ENCODE measurements around the gene OR52R1.
"Not testable (repeated sequence)": the region's sequence is repeated elsewhere in the genome, so short reads cannot be mapped to it uniquely, and the experiment has no call there.

Gene OR52R1

DNA sequence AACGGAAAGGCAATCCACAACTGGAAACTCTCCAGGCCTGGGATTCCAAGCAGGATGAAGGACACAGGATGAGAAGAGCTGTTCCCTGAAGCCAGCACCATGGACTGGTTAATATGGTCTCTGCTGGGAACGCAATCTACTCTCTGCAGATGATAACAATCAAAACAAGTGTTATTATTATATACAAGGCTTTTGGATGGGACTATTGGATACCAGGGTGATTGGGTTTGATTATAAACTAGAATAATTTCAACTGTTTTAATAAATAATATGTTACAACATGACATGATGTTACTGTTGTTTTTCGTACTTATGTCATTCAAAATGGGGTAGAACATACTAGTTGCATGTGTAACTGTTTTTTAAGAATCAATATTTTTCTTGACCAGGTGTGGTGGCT is at the start of gene OR52R1:
TSS of gene OR52R1 (minus strand) at position 101 of the 400 bp plus-strand sequence. CDS start at position 101, 0 bp downstream.
- no peak for DNase-seq

- no peak for DNase-seq
These were observed 46.9 kb upstream of the OR52R1 start for GRCh38 chr11:4851033-4851432.

DNA sequence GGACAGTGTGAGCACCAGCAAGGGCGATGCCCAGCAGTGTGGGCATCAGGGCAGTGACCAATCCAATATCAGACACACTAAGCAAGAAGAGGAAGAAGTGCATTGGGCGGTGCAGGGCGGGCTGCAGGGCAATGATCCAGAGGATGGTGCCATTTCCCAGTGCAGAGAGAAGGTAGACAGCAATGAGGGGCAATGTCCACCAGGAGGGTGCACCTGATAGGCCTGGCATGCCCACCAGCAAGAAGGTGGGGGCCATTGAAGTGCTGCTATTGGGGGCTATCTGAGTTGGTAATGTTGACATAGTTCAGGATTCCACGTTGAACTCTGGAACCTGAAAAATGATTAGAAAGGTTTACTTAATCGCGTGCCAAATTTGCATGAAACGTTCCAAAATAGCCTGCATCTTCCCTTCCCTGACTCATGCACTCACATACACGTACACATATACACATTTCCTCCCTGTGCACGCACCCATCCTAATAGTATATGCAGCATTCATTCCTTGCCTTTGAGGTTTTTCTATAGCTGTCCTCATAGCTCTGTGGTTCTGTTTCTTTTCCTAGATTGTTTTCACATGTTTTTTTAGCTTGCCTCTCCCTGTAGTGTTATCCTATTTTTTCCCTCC is 44.8 kb upstream of the OR52R1 start, which contains the start of gene OR51S1:
TSS of gene OR51S1 (minus strand) at position 301 of the 625 bp plus-strand sequence. CDS start at position 301, 0 bp downstream.
- DNase-seq = no peak

DNA sequence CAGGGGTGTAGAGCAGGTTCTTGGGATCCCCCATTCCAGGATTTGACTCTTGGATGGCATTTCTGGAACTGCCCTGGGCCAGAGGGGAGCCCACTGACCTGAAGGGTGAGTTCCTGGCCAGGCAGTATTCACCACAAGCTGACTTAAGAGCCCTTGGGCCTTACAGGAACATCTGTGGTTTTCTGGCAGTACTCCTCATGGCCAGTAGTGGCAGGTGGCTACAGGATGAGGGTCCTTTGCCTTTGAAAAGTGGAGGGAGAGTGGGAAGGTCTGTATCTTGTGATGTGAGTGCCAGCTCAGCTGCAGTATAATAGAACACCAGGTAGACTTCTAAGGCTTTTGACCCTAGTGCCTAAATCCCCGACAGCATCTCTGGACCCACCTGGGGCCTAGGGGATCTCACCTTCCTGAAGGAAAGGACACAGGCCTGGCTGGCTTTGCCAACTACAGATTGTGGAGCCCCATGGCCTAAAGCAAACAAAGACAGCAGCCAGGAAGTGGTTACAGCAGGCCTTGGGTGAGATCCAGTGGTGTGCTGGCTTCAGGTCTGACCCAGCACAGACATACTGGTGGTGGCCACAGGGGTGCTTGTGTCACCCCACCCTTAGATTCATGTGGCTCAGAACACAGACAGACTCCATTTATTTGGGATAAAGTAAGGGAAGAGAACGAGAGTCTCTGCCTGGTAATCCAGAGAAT is 35.8 kb upstream of the OR52R1 start:
- DNase-seq = no peak

DNA sequence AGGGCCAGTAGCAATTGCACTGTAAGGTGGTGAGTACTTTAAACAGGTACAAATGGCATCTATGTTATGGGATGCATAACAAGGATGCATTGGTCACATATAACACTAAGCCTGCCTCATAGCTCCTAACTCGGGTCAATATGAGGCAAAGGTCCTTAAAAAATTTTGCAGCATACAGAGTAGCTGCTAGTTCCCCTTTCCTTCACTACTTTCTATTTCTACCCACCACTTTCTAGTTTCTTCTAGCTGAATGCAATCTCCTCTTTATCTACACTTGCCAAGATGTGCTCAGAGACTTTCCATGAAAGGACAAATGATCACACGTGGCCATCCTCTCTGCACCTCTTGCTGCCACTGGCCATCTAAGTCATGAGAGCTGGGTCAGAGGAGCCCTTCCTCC is 26.7 kb upstream of the OR52R1 start:
- DNase-seq = no peak

DNA sequence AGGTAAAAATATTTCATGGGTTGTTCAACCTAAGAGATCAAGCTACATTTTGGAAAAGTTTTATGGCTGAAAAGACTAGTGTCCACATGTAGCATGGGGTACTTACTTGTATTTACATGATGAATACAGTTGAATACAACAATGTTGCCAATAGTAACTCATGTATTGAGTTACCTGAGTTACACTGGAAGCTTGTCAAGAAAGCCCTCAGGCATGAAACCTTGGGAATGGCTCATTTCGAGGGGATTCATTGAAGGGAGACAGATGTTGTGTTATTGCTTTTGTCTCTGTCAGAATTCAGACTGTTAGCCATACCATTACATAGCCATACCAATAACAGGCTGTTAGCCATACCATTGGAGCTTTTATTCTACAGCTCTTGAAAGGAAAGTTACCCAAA is 26.2 kb upstream of the OR52R1 start:
- no peak for DNase-seq

DNA sequence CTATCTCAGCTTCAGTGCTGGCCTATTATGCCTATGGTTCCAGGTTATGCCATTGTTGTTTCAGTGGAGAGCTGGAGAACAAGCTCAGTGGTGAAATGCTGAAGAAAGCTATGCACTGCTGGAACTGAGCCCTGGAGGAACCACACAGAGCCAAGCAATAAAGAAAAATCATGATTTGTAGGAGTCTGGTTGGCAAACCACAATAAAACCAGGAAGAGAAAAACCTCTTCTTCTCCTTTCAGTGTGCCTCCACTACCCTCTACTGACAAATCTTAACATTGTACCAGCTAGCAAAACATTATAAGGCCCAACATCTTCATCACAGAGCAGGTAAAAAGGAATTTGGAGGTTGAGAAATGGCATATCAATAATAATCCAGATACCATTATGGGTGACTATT is 22.2 kb upstream of the OR52R1 start:
- DNase-seq = no peak

DNA sequence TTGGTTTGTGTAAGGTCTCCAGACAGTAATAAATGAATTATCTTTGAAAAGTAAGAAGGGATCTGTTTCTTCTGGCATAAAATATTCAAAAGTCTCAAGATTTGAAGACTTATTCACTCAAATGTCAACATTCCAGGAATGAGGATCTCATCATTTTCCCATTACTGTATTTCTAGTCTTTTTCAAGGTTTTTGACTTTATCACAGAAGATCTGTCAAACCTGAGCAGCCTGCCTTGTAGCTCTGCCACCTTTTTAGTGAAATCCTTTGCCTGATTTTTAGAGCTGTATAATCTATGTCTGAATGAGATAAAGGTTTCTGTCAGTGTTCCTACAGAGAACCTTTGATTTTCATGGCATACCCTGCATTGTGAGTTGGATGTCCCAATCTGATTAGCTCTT is 21.0 kb upstream of the OR52R1 start:
- DNase-seq = no peak

DNA sequence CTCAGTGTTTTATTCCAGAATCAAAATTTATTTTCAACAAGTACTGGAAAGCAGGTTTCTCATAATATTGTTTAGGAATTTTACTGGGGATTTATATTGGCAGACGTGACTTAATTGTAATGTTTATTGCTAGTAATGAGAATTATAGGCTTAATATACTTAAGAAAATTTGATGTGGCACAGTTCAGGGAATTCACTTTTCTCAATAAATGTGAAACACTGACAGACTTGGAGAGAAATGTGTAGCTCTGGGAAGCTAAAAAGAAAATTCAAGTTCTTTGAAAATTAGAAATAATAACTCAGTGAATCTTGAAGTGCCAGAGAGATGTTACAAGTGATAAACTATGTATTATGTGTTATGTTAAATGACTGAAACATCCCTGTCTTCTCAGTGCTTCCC is 16.8 kb upstream of the OR52R1 start, which contains the start of gene OR51F2:
TSS of gene OR51F2 (plus strand) at position 301 of the 400 bp plus-strand sequence. CDS start 101 bp downstream, outside the sequence.
- DNase-seq = no peak

GRCh38 chr11:4809246-4809645 is 5.1 kb upstream of the OR52R1 start:
- no peak for DNase-seq

GRCh38 chr11:4808476-4808875 is 4.3 kb upstream of the OR52R1 start:
- no peak for DNase-seq

GRCh38 chr11:4801316-4801715 is 2.9 kb downstream of the OR52R1 start:
- DNase-seq = not testable (repeated sequence)

DNA sequence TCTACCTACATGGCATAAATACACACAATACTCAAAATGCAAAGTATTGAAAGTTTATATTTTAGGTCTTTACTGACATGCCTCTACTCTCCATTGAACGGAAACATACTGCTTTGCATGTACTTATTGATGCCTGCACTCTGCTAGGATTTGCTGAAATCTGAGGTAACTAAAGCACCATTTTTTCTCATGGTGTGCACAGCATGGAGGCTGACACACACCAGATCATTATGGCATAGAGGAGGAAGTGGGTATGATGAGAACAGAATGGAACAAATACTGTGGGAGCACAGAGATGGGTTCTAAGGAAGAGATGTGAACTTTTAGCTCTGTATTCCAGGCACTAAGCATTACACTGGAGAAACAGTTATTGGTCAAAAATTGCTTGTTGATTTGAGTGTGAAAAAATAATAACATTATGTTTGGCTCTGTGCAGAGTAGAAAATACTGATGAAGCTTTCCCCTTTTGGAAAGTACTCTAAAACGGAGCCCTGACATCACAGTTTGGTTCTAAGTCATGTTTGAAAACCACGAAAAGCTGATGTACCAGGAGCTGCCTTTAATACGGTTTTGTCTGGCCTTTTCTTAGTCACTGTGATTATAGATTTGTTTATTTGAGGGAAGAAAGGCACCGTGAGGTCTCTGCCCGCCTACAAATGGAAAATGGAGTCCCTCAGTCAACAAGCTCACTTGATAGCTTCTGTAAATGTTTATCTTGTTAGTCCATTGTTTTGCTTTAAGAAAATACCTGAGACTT is 5.6 kb downstream of the OR52R1 start:
- DNase-seq = no peak

GRCh38 chr11:4797206-4797605 is 7.0 kb downstream of the OR52R1 start:
- no peak for DNase-seq

DNA sequence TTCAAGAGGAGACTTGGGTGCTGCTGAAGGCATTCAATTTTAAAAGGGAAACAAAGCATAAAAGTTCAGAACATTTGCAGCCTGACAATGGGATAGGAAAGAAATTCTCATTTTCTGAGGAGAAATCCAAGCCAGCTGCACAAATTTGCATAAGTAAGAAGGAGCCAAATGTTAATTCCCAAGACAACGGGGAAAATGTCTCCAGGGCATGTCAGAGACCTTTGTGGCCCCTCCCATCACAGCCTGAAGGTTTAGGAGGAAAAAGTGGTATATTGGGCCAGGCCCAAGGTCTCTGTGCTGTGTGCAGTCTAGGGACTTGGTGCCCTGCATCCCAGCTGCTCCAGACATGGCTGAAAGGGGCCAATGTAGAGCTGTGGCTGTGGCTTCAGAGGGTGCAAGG is 21.7 kb downstream of the OR52R1 start:
- DNase-seq = no peak

- no peak for DNase-seq
These were observed 34.3 kb downstream of the OR52R1 start, which contains the start of gene OR51F1 for GRCh38 chr11:4769838-4770237. TSS of gene OR51F1 (minus strand) at chr11:4769938. CDS start at chr11:4769938, 0 bp downstream.

- DNase-seq = no peak
These were observed 36.1 kb downstream of the OR52R1 start for GRCh38 chr11:4768094-4768493.

DNA sequence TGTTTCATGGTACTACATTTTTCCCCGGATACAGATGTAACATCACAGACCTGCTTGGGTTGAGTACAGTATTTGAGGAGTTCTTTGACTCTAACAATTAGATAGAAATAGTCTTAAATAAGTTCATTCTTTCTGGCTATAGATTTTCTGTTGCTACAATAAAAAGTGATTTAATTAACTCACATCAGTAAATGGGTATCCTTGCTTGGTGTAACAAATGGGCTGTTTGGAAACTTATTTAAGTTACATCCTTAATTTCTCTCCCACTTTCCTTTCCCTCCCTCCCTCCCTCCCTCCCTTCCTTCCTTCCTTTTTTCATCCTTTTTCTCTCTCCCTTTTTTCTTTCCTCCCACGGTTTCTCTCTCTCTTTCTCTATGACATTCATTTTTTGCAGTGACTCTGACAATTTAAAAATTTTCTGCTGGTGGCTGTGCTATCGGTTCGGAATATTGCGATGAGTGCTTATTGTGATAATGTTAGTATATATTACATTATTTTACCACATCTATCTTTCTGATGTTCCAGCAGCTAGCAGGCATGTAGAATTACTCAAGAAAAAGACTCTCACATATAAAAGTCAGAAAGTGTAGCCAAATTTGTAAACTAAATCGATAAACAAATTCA is 37.6 kb downstream of the OR52R1 start:
- no peak for DNase-seq

DNA sequence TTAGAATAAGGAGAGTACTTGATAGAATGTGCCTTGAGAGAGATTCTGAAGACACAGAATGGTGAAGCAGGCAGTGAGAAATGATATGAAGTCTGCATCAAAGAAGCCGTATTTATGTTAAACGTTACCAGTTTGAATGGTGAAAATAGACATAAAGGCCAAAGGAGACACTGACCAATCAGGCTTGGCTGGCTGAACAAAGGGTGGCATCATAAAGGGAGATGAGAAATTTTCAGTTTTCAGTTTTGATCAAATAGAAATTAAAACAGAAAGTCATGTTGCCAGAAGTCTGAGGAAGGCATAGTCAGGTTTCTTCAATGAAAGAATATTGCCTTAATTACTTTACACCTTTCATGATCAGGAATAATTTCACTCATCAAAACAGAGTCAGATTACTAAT is 41.1 kb downstream of the OR52R1 start:
- no peak for DNase-seq
